Caco-2 (cell line): ENCODE data around the gene NECTIN2. TPM values are rescaled to one million over a fixed set of nuclear protein-coding genes. Genes with fewer than 3 reads are reported as not detected.

Experiments
- BruUV-seq: library from RNA; stranded (reverse); fragments of 400-500 nt; replicated peaks from 2 replicates; lab custom pipeline; 2021; lab: Mats Ljungman, UMichigan
- CTCF ChIA-PET: fragments of 300-600 bp; sonication (Branson Sonifier 250); formaldehyde crosslinking; loops from one replicate; lab custom pipeline; 2022; ENCODE audit warnings: antibody characterized with exemption; lab: Charles Lee
- POLR2A ChIA-PET: fragments of 300-600 bp; sonication (Branson Sonifier 250); formaldehyde crosslinking; loops from one replicate; lab custom pipeline; 2022; ENCODE audit warnings: antibody characterized with exemption; lab: Charles Lee
- DNase-seq, 2 experiments: peaks; one replicate each; pipeline versions ENCODE4 v3.0.0 to v3.0.0-alpha.2; 2020 to 2022
- H3K27me3 ChIP-seq: replicated peaks from 2 replicates; pipeline ENCODE4 v1.6.0; 2011; ENCODE audit warnings: low read length; ENCODE audit not compliant: control insufficient read depth, insufficient read depth
- H3K36me3 ChIP-seq: 2 replicates; pipeline ENCODE4 v1.5.1; 2011; ENCODE audit warnings: low read length; ENCODE audit not compliant: control insufficient read depth, insufficient read depth
- H3K4me1 ChIP-seq: fragments of 250-450 bp; sonication (Bioruptor Pico); 2 replicates; pipeline ENCODE4 v1.5.1; 2020; ENCODE audit warnings: mild to moderate bottlenecking
- H3K4me3 ChIP-seq: 2 replicates; pipeline ENCODE4 v1.5.1; 2011; ENCODE audit warnings: low read depth, mild to moderate bottlenecking, control low read depth, low read length
- H3K9me3 ChIP-seq: fragments of 250-450 bp; sonication (Bioruptor Pico); 2 replicates; pipeline ENCODE4 v1.5.1; 2020; ENCODE audit warnings: mild to moderate bottlenecking, moderate library complexity
- H3K27ac Mint-ChIP-seq: one replicate; pipeline ENCODE4 v1.8.0; 2022; ENCODE audit warnings: mixed read lengths; ENCODE audit not compliant: unreplicated experiment
- H3K27me3 Mint-ChIP-seq: one replicate; pipeline ENCODE4 v1.8.0; 2022; ENCODE audit warnings: mixed read lengths; ENCODE audit not compliant: insufficient read depth, unreplicated experiment
- H3K36me3 Mint-ChIP-seq: one replicate; pipeline ENCODE4 v1.8.0; 2022; ENCODE audit warnings: mild to moderate bottlenecking, mixed read lengths; ENCODE audit not compliant: insufficient read depth, unreplicated experiment
- H3K4me1 Mint-ChIP-seq: one replicate; pipeline ENCODE4 v1.8.0; 2022; ENCODE audit warnings: low read depth, mixed read lengths; ENCODE audit not compliant: unreplicated experiment
- H3K4me3 Mint-ChIP-seq: one replicate; pipeline ENCODE4 v1.8.0; 2022; ENCODE audit warnings: mild to moderate bottlenecking, moderate library complexity, mixed read lengths; ENCODE audit not compliant: unreplicated experiment
- H3K9me3 Mint-ChIP-seq: one replicate; pipeline ENCODE4 v1.8.0; 2022; ENCODE audit warnings: mixed read lengths; ENCODE audit not compliant: unreplicated experiment
- CTCF ChIP-seq, 2 experiments: fragments of 200-600 bp in 1 of 2; IDR thresholded peaks; 1 replicate in 1 of 2; 2 replicates in 1 of 2; pipeline versions ENCODE4 v1.5.1 to v1.8.0; 2011 to 2022; ENCODE audit warnings: antibody characterized with exemption in 1 of 2, control low read depth in 1 of 2, inconsistent platforms in 1 of 2, low read depth in 1 of 2, low read length in 1 of 2, mild to moderate bottlenecking in 1 of 2, moderate library complexity in 1 of 2; ENCODE audit not compliant: insufficient read depth in 1 of 2, severe bottlenecking in 1 of 2, unreplicated experiment in 1 of 2
- intact Hi-C: fragments of 100-400 bp; cut with micrococcal nuclease; formaldehyde crosslinking; loops from one replicate; pipeline ENCODE4 v1.10.0; 2022; ENCODE audit not compliant: unreplicated experiment
- total RNA-seq: library from RNA; stranded (reverse); gene quantifications from 2 replicates; pipeline ENCODE4 v1.2.3, GENCODE V29; 2022

NECTIN2 gene
- total RNA-seq, 1 experiment from 2014 or later, result 258 TPM

- H3K9me3 Mint-ChIP-seq, result no peaks in the 10 kb centered on the region
- POLR2A ChIA-PET, result interaction anchor here (0.6 to 1.4 kb wide), 10 partner anchors 15 to 350 kb away, joined by 3 to 24 read pairs (median 3); partner anchors contain the start of genes APOE and NECTIN2
- no peaks in the 10 kb centered on the region for H3K27me3 ChIP-seq
- H3K9me3 ChIP-seq, result no peaks in the 10 kb centered on the region
- peak overlapping the region; percentile 91 for H3K27ac Mint-ChIP-seq
- H3K4me3 ChIP-seq, result peak overlapping the region; percentile 39
- intact Hi-C loops, result loop anchor here (1.0 kb wide), 2 partner anchors 15 to 44 kb away; partner anchors contain the start of genes APOE and NECTIN2
- no peaks in the 10 kb centered on the region for H3K27me3 Mint-ChIP-seq
- H3K4me1 ChIP-seq, result peaks cover 9% of the 10 kb centered on the region
- peak overlapping the region; percentile 79 for H3K4me3 Mint-ChIP-seq
- no TSS peak for BruUV-seq
- peaks cover 12% of the 10 kb centered on the region for H3K4me1 Mint-ChIP-seq
- DNase-seq, result peak; percentile 100
- H3K36me3 Mint-ChIP-seq, result peaks cover 97% of the 10 kb centered on the region
- peaks cover 11% of the 10 kb centered on the region for H3K36me3 ChIP-seq
- no peak for TF ChIP-seq CTCF (IDR thresholded peaks at IDR 0.05; ENCODE audit: insufficient read depth in 1 of 2, low read depth in 1 of 2, low read length in 1 of 2, severe bottlenecking in 1 of 2, unreplicated experiment in 1 of 2)
- CTCF ChIA-PET, result interaction anchor here (0.7 to 1.4 kb wide), 8 partner anchors 15 to 213 kb away, joined by 3 to 18 read pairs (median 4); partner anchors contain the start of genes APOE and NECTIN2
These were observed 44.4 kb downstream of the NECTIN2 start for GRCh38 chr19:44890366-44891015.

- Mint-ChIP-seq H3K9me3 (no peaks in the 10 kb centered on the region), H3K27me3 (no peaks in the 10 kb centered on the region), H3K27ac (peak within 1 kb of the TSS; percentile 91), H3K36me3 (peaks cover 97% of the 10 kb centered on the region), H3K4me3 (peak within 1 kb of the TSS; percentile 79), H3K4me1 (peaks cover 12% of the 10 kb centered on the region)
- H3K4me3 ChIP-seq, result peak within 1 kb of the TSS; percentile 76
- CTCF ChIA-PET, result interaction anchor here (0.7 to 1.4 kb wide), 6 partner anchors 14 to 212 kb away, joined by 3 to 18 read pairs (median 4); partner anchors contain the start of genes APOE and NECTIN2
- H3K27me3 ChIP-seq, result no peaks in the 10 kb centered on the region
- POLR2A ChIA-PET, result interaction anchor here (0.6 to 1.4 kb wide), 6 partner anchors 14 to 350 kb away, joined by 3 to 24 read pairs (median 5); partner anchors contain the start of genes APOE and NECTIN2
- peaks cover 12% of the 10 kb centered on the region for H3K36me3 ChIP-seq
- BruUV-seq, result no TSS peak
- H3K4me1 ChIP-seq, result peaks cover 9% of the 10 kb centered on the region
- DNase-seq, result peak in 1 of 2 experiments; percentile 99
- TF ChIP-seq CTCF (IDR thresholded peaks at IDR 0.05; ENCODE audit: insufficient read depth in 1 of 2, low read depth in 1 of 2, low read length in 1 of 2, severe bottlenecking in 1 of 2, unreplicated experiment in 1 of 2), result no peak
- no peaks in the 10 kb centered on the region for H3K9me3 ChIP-seq
- intact Hi-C loops, result no loop called here
These were observed 45.2 kb downstream of the NECTIN2 start, which contains the start of gene TOMM40 for GRCh38 chr19:44891016-44891882. Gene TOMM40, plus strand, starts transcription at chr19:44891254. Its CDS starts 162 bp downstream, at chr19:44891416.

DNA sequence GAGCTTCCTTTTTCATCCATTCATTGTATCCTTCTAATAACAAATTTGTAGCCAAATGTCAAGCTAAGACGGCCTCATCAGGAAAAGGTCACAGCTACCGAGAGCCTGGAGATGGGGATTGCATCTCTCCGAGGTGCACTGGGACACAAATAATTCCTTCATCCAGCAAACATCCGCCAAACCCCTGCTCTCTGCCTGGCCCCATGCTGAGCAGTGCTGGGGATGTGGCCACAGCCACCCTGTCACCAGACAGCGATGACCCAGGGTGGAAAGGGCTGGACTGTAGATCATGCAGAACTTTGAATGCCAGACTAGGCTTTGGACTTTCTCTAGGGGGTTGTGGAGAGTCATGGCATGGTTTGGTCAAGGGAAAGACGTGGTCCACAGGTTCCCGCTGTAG lies 46.8 kb downstream of the NECTIN2 start:
- H3K27me3 ChIP-seq, result no peaks in the 10 kb centered on the region
- Mint-ChIP-seq H3K4me1 (peaks cover 12% of the 10 kb centered on the region), H3K27ac (peak overlapping the region; percentile 91), H3K27me3 (no peaks in the 10 kb centered on the region), H3K36me3 (peaks cover 97% of the 10 kb centered on the region), H3K9me3 (no peaks in the 10 kb centered on the region), H3K4me3 (peak overlapping the region; percentile 79)
- ChIA-PET POLR2A (interaction anchor here (0.7 kb wide), 1 partner anchor 13 kb away, joined by 4 read pairs; the partner anchor contains the start of gene APOE), CTCF (no interaction called here)
- BruUV-seq, result no TSS peak
- no peak overlapping the region for H3K4me3 ChIP-seq
- H3K36me3 ChIP-seq, result peaks cover 14% of the 10 kb centered on the region
- intact Hi-C loops, result no loop called here
- peaks cover 9% of the 10 kb centered on the region for H3K4me1 ChIP-seq
- H3K9me3 ChIP-seq, result no peaks in the 10 kb centered on the region
- no peak for DNase-seq
- TF ChIP-seq CTCF (IDR thresholded peaks at IDR 0.05; ENCODE audit: insufficient read depth in 1 of 2, low read depth in 1 of 2, low read length in 1 of 2, severe bottlenecking in 1 of 2, unreplicated experiment in 1 of 2), result no peak
